ENCODE results near the gene PIP5KL1. TPM values are rescaled to one million over a fixed set of nuclear protein-coding genes. Genes with fewer than 3 reads are reported as not detected.

PIP5KL1 gene, protein sequence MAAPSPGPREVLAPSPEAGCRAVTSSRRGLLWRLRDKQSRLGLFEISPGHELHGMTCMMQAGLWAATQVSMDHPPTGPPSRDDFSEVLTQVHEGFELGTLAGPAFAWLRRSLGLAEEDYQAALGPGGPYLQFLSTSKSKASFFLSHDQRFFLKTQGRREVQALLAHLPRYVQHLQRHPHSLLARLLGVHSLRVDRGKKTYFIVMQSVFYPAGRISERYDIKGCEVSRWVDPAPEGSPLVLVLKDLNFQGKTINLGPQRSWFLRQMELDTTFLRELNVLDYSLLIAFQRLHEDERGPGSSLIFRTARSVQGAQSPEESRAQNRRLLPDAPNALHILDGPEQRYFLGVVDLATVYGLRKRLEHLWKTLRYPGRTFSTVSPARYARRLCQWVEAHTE
- polyA plus RNA-seq = not detected in 2 replicates

DNA sequence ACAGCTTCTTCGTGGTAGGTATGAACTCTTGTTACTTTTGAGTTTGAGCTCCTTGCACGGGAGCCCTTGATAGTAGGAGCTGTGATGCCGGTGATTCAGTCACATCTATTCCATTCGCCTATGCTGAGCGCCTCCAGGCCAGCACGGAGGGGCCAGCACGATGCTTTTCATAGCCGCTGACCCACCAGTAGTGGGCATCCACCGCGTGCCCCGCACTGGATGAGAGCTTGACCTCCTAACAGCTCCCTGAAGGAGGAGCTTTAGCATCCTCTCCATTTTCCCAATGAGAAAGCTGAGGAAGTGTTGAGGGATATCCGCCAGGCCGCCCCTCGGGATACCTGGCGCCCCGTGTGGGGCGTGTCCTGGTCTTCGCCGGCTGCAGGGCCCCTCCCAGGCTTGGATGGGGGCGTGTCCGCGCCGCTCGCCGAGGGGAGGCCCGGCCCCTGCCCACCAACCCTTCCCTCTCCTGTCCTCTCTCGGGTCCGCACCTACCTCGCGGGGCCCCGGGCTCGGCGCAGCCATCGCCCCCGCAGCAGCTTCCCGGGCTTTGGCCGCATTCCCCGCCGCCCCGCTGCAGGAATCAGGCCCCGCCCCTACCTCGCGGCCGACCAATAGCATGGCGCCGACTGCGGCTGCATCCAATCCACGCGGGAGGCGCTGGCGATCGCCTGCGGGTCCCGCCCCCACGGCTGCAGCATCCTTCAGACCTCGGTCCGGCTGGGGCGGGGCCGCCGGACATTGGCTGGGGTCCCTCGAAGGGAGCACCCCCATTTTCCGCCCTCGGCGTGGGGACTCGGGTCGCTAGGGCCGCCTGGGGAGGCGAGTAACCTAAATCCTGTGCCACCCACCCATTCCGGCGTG, at the start of gene PIP5KL1:
TSS of gene PIP5KL1 (minus strand) at position 547 of the 861 bp plus-strand sequence. CDS start at position 522, 25 bp downstream.

GRCh38 chr9:127937388-127938297, 7.1 kb upstream of the PIP5KL1 start, which contains the start of gene DPM2:
DPM2 (minus strand) TSS chr9:127937854; CDS start chr9:127937820, 34 bp downstream.

GRCh38 chr9:127916720-127917581, 13.6 kb downstream of the PIP5KL1 start, which contains the start of gene ST6GALNAC4:
ST6GALNAC4 (minus strand) TSS chr9:127917041; CDS start chr9:127916419, 622 bp downstream.

DNA sequence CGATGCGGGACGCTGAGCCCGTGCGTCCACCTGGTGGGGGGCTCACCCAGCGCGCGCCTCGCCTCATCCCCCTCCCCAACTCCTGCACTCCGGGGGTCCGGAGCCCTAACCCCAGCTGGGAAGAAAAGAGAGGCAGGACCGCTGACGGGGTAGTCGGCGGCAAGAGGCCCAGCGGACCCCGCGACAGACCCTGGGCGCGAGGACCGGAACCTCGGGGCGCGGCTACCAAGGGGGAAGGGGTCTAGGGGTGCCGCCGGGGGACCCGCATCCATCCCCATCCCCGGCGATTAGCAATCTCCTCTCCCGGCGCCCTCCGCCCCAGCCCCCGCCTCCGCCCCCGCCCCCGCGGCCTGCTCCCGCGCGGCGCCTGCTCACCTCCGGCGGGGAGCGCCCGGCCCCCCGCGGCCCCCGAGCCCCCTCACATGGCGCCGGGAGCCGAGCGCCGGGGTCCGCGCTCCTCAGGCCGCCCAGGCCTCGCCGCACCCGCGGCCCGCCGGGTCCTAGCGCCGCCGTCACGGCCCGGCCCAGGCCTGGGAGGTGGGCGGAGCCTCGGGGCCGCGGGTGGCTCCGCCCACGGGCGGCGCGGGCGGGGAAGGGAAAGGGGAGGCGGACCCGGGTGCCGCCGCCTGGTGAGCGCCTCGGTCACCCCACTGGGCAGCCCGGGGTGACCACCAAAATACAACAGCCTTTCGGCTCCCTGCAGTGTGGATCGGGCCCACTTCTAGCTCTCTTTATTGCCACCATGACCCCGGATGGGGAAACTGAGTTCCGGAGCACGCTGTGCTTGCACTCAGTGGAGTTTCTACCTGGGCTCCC, 31.2 kb downstream of the PIP5KL1 start, which contains the start of gene ST6GALNAC6:
TSS of gene ST6GALNAC6 (minus strand) at position 476 of the 816 bp plus-strand sequence. CDS start 1,622 bp downstream, outside the sequence.

DNA sequence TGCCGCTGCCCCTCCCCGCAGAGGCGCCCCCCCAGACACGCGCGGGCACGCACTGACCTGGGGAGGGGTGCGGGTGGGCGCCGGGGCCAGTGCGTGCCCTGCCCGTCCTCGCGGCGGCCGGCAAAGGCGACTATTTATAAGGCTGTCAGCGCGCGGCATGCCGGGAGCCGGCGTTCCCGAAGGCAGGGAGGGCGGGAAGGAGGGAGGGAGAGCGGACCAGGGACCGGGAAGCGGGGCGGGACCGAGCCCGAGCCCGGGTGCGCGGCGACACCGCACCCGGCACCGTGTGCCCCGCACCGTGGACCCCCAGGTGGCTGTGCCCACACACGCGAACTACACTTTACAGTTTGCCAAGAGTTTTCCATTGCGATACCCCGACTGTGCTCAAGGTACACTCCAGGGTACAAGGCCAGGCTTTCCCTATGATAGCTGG, 53.0 kb downstream of the PIP5KL1 start, which contains the start of gene AK1:
TSS of gene AK1 (minus strand) at position 110 of the 433 bp plus-strand sequence. CDS start 3,058 bp downstream, outside the sequence.

Other genes with a start within 250 kb of the PIP5KL1 start
- not detected in 2 replicates for gene CFAP157, start 223.8 kb downstream of the PIP5KL1 start, polyA plus RNA-seq
- 1.4 and 5.5 TPM in 2 replicates for gene PTRH1, start 215.1 kb downstream of the PIP5KL1 start, polyA plus RNA-seq
- not detected in 2 replicates for gene TTC16, start 214.7 kb downstream of the PIP5KL1 start, polyA plus RNA-seq
- gene TOR2A, start 195.5 kb downstream of the PIP5KL1 start, polyA plus RNA-seq = 1.9 and 2.4 TPM in 2 replicates
- 1.3 TPM in 1 of 2 replicates, not detected in the other for gene SH2D3C, start 152.1 kb downstream of the PIP5KL1 start, polyA plus RNA-seq
- gene CDK9, start 144.7 kb downstream of the PIP5KL1 start, polyA plus RNA-seq = 4.6 and 9.2 TPM in 2 replicates
- gene FPGS, start 127.9 kb downstream of the PIP5KL1 start, polyA plus RNA-seq = 1.7 and 3.1 TPM in 2 replicates
- 0.08 TPM in 1 of 2 replicates, not detected in the other for gene ENG, start 76.1 kb downstream of the PIP5KL1 start, polyA plus RNA-seq
- 86.9 and 113 TPM in 2 replicates for gene AK1, start 53.1 kb downstream of the PIP5KL1 start, polyA plus RNA-seq
- 2.7 and 6.1 TPM in 2 replicates for gene ST6GALNAC6, start 31.2 kb downstream of the PIP5KL1 start, polyA plus RNA-seq
- 1.7 TPM in 2 replicates for gene ST6GALNAC4, start 13.7 kb downstream of the PIP5KL1 start, polyA plus RNA-seq
- 13.0 and 32.8 TPM in 2 replicates for gene DPM2, start 7.1 kb upstream of the PIP5KL1 start, polyA plus RNA-seq
- 1.2 and 4.2 TPM in 2 replicates for gene EEIG1, start 50.2 kb upstream of the PIP5KL1 start, polyA plus RNA-seq
- gene NAIF1, start 136.5 kb upstream of the PIP5KL1 start, polyA plus RNA-seq = 2.3 and 4.7 TPM in 2 replicates
- 5.9 and 7.0 TPM in 2 replicates for gene SLC25A25, start 137.5 kb upstream of the PIP5KL1 start, polyA plus RNA-seq
- 6.8 and 6.9 TPM in 2 replicates for gene PTGES2, start 197.0 kb upstream of the PIP5KL1 start, polyA plus RNA-seq
- gene LCN2, start 218.7 kb upstream of the PIP5KL1 start, polyA plus RNA-seq = not detected in 2 replicates
- 10.5 and 53.4 TPM in 2 replicates for gene BBLN, start 229.5 kb upstream of the PIP5KL1 start, polyA plus RNA-seq

Measured in Purkinje cell (primary cell).